Ovary (tissue), 3 donors: ENCODE data around the gene KIF11.

Experiments used
- CTCF ChIP-seq, 3 donors: fragments of 450-650 bp in 2 of 3; fragments of 200-600 bp in 1 of 3; IDR thresholded peaks; one replicate each; pipeline versions ENCODE4 v1.5.1 to v1.8.0; 2016 to 2022; ENCODE audit warnings: antibody characterized with exemption in 3 of 3, mild to moderate bottlenecking in 1 of 3
- POLR2A ChIP-seq: fragments of 450-650 bp; IDR thresholded peaks from one replicate; pipeline ENCODE4 v1.6.1; 2017; ENCODE audit warnings: antibody characterized with exemption, mild to moderate bottlenecking, moderate library complexity
- donor health status: DM: no; HTN: no; CAD: no.

- TF ChIP-seq POLR2A (no peak), CTCF (IDR thresholded peaks at IDR 0.05) (no peak)
Measured at GRCh38 chr10:92667078-92667477, 74.1 kb downstream of the KIF11 start.
